ENCODE data around the gene SOX18.
A peak's percentile ranks its signal among the peaks of the same experiment; 100 is the strongest.

Gene SOX18

DNA sequence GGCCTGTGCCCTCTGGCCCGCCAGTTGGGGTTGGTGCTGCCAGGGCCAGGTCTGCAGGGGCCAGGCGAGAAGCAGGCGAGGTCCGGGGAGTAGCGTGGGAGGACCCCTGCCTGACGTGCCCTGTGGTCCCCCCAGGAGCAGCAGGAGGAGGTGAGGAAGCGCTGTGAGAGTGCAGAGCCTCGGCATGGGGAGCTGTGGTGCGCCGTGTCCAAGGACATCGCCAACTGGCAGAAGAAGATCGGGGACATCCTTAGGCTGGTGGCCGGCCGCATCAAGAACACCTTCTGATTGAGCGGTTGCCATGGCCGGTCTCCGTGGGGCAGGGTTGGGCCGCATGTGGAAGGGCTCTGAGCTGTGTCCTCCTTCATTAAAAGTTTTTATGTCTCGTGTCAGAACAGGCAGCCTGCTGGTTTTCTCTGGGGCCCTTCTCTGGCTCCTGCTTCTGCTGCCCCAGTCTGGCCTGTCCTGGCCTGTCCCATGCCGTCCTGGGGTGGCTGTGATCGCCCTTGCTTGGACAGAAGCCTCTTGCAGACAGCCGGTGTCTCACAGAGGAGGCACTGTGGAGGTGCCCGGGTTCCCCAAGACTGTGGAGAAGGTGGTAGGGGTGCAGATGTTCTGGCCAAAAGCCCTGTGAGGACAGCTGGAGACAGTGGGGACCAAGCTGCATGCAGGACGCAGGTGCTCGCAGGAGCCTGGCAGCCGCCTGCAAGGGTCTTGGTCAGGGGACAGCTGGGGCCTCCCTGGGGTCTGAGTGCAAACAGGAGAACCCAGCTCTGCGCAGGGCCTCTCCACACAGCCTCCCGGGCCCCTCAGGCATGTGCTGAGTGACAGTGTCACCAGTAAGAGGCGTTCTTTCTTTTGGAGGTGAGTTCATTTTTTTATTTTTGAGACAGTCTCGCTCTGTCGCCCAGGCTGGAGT is 16.5 kb downstream of the SOX18 start:
- TF ChIP-seq, protein P1, sequence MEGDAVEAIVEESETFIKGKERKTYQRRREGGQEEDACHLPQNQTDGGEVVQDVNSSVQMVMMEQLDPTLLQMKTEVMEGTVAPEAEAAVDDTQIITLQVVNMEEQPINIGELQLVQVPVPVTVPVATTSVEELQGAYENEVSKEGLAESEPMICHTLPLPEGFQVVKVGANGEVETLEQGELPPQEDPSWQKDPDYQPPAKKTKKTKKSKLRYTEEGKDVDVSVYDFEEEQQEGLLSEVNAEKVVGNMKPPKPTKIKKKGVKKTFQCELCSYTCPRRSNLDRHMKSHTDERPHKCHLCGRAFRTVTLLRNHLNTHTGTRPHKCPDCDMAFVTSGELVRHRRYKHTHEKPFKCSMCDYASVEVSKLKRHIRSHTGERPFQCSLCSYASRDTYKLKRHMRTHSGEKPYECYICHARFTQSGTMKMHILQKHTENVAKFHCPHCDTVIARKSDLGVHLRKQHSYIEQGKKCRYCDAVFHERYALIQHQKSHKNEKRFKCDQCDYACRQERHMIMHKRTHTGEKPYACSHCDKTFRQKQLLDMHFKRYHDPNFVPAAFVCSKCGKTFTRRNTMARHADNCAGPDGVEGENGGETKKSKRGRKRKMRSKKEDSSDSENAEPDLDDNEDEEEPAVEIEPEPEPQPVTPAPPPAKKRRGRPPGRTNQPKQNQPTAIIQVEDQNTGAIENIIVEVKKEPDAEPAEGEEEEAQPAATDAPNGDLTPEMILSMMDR (IDR thresholded peaks at IDR 0.05; ENCODE audit: low read depth, low read length), result no peak

DNA sequence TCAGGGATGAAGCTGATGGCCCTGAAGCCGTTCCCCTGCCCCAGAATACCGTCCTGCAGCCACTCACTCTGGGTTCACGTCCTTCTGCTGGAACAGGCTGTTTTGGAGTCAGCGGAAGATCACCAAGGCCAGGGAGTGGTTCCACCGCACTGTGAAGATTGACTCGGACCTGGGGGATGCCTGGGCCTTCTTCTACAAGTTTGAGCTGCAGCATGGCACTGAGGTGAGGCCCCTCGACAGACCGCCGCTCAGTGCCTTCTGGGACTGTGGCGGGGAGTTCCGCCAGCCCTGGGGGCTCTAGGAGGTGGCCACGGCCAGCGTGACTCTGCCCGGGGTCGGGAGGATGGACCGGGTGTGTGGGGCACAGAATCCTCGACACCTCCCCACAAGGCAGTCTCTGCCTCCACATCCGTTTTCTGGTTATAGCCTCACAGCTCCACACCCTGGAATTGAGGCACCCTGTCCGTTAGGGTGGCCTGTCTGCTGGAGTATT is 17.6 kb downstream of the SOX18 start:
- DNase-seq (ENCODE audit: low read depth in 2 of 2), result no peak
- TF ChIP-seq, protein P1 (IDR thresholded peaks at IDR 0.05; ENCODE audit: low read depth, low read length), result no peak
- no peak overlapping the region for H3K4me3 ChIP-seq (replicated peaks in 1 of 2; ENCODE audit: low read depth in 2 of 2, low read length in 2 of 2)

More for the DNA sequence above, 16.5 kb downstream of the SOX18 start:
- no peak for DNase-seq (ENCODE audit: low read depth in 2 of 2)
- no peak overlapping the region for H3K4me3 ChIP-seq (replicated peaks in 1 of 2; ENCODE audit: low read depth in 2 of 2, low read length in 2 of 2)

DNA sequence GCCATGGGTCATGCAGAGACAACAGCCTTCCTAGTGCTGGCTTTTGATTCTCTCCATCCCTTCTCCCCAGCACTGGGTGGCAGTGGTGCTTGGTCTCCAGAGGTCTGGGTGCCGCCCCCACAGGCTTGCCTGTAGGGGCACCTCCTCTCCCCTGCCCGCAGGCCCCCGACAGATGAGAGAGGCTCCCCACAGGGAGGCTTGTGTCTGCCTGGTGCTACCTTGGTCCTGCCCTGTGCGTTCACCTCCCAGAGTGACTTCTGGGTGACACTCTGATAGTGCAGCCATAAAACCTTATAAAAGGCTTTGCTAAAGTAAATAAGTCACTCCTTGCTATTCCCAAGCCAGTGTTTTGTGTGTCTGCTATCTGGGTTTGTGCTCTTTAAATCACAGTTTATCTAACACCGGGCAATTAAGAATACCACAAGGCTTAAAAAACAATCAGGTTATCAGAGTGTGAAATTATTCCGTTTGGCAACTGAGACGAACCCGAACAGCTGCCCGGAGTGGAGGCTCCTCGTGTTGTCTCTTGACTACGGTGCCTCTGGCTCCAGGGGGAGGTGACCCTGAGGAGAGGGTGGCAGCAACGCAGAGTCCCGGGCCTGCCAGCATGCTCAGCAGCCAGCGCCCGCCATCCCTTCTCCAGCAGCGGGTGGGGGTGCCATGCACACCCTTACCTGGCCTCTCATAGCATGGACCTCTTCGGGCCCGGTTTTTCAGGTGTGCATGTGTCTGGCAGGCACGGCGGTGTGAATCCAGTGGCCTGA is 18.9 kb downstream of the SOX18 start:
- TF ChIP-seq, protein P1 (IDR thresholded peaks at IDR 0.05; ENCODE audit: low read depth, low read length), result no peak
- no peak for DNase-seq (ENCODE audit: low read depth in 2 of 2)
- no peak overlapping the region for H3K4me3 ChIP-seq (replicated peaks in 1 of 2; ENCODE audit: low read depth in 2 of 2, low read length in 2 of 2)

DNA sequence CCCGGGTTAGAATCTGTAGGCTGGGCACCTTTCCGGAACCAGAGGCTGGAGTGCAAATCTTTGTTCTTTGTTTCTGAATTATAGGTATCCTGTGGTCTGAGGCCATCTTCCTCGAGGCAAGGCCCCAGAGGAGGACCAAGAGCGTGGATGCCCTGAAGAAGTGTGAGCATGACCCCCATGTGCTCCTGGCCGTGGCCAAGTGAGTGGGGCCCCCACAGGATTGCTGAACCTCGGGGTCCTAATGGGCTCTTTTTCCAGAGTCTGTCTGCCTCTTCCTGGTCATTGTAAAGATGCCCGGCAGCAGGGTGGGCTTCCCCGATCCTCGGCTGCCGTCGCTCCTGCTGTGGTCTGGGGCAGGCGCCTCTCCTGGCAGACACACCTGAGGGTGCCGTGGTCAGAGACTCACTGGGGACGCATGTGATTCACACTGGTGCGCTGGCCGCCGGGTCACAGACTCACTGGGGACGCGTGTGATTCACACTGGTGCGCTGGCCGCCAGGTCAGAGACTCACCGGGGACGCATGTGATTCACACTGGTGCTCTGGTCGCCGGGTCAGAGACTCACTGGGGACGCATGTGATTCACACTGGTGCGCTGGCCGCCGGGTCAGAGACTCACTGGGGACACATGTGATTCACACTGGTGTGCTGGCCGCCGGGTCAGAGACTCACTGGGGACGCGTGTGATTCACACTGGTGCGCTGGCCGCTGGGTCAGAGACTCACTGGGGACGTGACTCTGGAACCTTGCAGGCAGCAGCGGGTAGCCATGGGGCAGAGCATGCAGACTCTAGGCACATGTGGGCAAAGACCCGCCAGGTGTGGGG is 19.9 kb downstream of the SOX18 start:
- H3K4me3 ChIP-seq (replicated peaks in 1 of 2; ENCODE audit: low read depth in 2 of 2, low read length in 2 of 2), result no peak overlapping the region
- peak in 1 of 2 donors; percentile 83 for DNase-seq (ENCODE audit: low read depth in 2 of 2)
- TF ChIP-seq, protein P1 (IDR thresholded peaks at IDR 0.05; ENCODE audit: low read depth, low read length), result no peak

DNA sequence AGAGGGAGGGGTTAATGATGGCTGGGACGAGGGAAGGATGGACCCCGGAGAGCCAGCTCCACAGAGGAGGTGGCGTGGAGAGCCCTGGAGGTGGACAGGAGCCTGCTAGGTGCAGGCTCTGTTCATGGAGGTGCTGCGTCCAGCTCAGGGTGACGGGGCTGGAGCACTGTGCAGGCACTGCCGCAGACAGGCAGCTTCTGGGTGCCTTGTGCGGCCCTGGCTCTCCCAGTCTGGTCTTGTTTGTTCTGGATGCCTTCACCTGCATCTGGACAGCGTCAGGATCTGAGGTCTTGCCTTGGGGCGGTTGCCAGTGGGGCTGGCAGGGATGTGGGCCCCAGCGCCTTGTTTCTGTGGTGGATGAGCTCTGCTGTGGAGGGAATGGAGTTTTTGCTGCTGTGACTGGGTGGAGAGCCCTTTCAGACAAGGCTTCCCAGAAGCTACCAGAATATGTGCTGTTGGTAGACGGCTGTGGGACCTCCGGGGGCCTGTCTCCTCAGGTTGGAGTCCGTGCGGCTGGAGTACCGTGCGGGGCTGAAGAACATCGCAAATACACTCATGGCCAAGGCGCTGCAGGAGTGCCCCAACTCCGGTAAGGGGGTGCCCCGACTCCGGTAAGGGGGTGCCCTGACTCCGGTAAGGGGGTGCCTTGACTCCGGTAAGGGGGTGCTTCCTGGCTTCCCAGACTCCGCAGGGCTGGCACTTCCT is 21.3 kb downstream of the SOX18 start:
- TF ChIP-seq, protein P1 (IDR thresholded peaks at IDR 0.05; ENCODE audit: low read depth, low read length), result no peak
- DNase-seq (ENCODE audit: low read depth in 2 of 2), result no peak
- H3K4me3 ChIP-seq (replicated peaks in 1 of 2; ENCODE audit: low read depth in 2 of 2, low read length in 2 of 2), result no peak overlapping the region

All from cardiac fibroblast (primary cell).